Activated T-helper 1 cell treated with Interleukin-2 at 50 U/mL for 16 hours (primary cell): ENCODE results near the gene AURKB.
A peak's percentile ranks its signal among the peaks of the same experiment; 100 is the strongest.
"Not testable (repeated sequence)": the region's sequence is repeated elsewhere in the genome, so short reads cannot be mapped to it uniquely, and the experiment has no call there.

Experiments used
- DNase-seq: peaks from one replicate; pipeline ENCODE4 v3.0.0-alpha.2; 2020; ENCODE audit warnings: low read depth

Gene AURKB

DNA sequence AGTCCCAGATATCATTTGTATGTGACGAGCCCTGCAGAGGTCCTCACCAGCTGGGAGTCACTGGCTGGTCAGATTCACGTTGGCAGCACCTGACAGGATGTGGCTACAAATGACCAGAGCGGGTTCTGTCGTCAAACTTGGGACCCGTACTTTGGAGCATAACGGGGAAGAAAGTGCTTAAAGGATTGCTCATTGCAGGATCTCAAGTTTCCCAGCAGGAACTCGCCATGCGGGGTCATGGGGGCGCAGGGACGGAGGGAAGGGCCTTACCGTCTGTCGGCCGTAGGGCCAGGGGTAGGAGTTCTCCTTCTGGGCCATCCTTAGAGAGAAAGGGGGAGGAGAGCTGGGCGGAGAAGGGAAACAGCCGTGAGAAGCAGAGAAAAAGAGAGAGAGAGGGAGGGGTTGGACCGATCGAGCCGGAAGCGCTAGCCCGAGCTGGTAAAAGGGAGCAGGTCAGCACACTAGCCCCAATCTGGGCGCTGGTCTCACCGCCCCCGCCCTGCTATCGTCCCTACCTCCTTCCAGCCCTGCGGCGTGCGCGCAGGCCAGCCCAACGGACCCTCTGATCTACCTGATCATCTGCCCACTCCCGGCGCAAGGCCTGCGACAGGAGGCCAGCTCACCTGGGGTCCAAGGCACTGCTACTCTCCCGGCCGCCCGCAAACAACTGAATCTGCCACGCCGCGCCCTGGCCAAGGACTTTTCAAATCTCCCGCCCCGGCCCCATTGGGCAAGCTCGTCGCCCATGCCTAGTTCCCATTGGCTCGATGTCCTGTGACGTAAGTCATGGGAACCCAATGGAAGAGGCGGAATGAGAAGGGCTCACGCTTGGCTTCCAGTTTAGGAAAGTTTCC lies at the start of gene AURKB:
Gene AURKB (minus strand): TSS at position 669 of the 854 bp plus-strand sequence. CDS start 351 bp downstream, at position 318.
- DNase-seq: peak; percentile 84

DNA sequence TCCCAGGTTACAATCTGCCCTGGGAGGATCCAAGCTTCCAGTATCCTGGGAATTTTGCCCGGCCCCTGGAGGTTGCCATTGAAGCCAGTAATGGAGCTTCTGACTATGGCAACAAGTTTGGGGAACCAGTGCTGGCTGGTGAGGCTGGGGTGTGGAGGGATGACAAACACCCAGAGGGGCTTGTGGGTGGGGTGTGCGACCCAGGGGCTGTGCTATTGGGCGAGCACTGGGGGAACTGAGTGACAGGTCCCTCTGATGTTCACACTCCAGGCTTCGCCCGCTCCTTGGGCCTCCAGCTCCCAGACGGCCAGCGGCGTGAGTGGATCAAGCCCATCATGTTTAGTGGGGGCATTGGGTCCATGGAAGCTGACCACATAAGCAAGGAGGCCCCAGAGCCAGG lies 47.4 kb upstream of the AURKB start:
- DNase-seq: no peak

DNA sequence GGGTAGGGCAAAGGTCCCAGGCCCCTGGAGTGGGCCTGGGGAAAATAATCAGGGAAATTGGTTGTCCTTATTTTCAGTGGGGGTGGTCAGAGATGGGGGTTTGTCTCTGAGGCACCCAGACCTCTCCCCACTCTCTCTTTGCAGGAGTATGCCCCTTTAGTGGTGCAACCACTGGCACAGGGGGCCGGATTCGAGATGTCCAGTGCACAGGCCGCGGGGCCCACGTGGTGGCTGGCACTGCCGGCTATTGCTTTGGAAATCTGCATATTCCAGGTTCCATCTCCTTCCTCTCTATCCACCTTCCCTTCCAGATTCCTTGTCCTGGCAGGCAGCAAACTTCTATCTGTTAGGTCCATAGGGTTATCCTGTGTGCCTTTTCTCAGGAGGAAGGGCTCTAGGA lies 46.3 kb upstream of the AURKB start:
- no peak for DNase-seq

GRCh38 chr17:8256291-8256690 lies 45.9 kb upstream of the AURKB start:
- DNase-seq: no peak

GRCh38 chr17:8255499-8255898 lies 45.1 kb upstream of the AURKB start:
- DNase-seq: no peak

DNA sequence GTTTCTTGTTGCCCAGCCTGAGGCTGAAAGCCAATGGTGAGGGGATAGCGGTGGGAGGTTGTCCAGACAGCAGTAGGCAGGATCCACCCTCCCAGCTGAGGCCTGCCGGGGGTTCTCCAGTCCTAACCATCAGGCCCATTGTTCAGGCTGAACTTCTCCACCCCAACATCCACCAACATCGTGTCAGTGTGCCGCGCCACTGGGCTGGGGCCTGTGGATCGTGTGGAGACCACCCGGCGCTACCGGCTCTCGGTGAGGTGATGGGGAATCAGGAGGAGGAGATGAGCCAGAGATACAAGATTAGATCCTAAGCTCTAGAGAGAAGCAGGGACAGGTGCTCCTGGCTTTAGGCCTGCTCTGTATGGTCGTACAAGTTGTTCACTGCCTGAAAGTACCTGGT lies 44.5 kb upstream of the AURKB start:
- DNase-seq: no peak

GRCh38 chr17:8253801-8254200 lies 43.4 kb upstream of the AURKB start:
- DNase-seq: no peak

GRCh38 chr17:8251411-8251810 lies 41.0 kb upstream of the AURKB start:
- not testable (repeated sequence) for DNase-seq

- no peak for DNase-seq
Observed at GRCh38 chr17:8249621-8250500, 39.5 kb upstream of the AURKB start.

- DNase-seq: peak; percentile 93
Observed at GRCh38 chr17:8248751-8249607, 38.6 kb upstream of the AURKB start, which contains the start of gene PFAS. Gene PFAS (plus strand): TSS chr17:8249289. CDS start chr17:8253938, 4,649 bp downstream.

DNA sequence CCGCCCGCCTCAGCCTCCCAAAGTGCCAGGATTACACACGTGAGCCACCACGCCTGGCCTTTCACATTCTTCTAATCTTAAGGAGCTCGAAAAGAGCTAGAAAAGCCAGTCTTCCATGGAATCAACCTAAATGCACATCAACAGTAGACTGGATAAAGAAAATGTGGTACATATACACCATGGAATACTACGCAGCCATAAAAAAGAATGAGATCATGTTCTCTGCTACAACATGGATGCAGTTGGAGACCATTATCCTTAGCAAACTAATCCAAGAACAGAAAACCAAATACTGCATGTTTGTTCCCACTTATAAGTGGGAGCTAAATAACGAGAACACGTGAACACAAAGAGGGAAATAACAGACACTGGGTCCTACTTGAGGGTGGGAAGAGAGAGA lies 34.4 kb upstream of the AURKB start:
- no peak for DNase-seq

DNA sequence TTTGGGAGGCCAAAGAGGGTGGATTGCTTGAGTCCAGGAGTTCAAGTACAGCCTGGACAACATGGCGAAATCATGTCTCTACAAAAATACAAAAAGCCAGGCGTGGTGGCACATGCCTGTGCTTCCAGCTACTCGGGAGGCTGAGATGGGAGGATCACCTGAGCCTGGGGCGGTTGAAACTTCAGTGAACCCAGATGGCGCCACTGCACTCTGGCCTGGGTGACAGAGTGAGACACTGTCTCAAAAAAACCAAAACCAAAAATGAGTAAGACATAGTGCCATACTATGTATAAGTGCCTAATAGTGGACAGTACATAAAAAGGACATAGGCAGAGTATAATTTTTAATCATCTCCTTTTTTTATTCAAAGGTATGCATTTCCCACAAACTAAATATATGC lies 33.5 kb upstream of the AURKB start:
- no peak for DNase-seq

DNA sequence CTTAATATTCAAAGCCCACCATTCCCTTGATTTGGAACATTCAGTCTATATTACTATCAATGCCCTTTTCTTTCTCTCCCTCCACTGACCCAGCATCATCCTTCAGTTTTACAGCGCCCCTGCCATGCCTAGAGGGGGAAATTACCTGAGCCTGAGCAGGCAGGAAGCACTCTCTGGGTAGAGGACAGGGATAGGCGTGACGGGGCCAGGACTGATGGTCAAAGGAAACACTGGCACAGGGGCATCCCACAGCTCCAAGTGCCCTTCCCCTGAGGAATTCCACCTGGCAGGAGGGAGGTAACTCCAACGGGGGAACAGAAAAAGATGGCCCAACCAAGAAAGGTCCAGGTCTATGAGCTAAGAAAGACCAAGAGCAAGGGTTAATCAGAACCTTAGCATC lies 27.5 kb upstream of the AURKB start:
- no peak for DNase-seq

DNA sequence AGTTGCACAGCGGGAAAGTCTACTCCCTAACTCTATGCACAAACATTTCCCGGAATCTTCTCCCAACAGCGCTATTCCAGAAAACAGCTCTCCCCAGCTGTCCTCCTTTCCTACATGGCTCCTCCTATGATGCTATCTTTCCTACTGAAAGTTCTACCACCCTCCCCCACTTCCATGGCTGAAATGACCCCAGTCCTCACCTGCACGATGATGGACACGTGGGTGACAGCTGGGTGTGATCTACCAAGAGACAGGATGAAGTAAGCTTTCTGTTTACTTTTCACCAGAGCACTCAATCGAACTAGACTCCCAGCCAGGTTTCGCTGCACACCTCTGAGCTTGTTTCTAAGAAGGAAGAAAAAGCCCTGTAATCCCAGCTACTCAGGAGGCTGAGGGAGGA lies 26.8 kb upstream of the AURKB start:
- no peak for DNase-seq

- no peak for DNase-seq
Observed at GRCh38 chr17:8235676-8236075, 25.3 kb upstream of the AURKB start.

- DNase-seq: no peak
Observed at GRCh38 chr17:8234361-8235270, 24.2 kb upstream of the AURKB start.

GRCh38 chr17:8231701-8232100 lies 21.3 kb upstream of the AURKB start:
- no peak for DNase-seq

- no peak for DNase-seq
Observed at GRCh38 chr17:8227238-8227581, 16.8 kb upstream of the AURKB start.

GRCh38 chr17:8226536-8227237 lies 16.3 kb upstream of the AURKB start:
- DNase-seq: no peak

GRCh38 chr17:8225813-8226535 lies 15.6 kb upstream of the AURKB start:
- peak; percentile 44 for DNase-seq
